RCC 7860 (cell line): ENCODE data around the gene ANKRD18B.
A peak's percentile ranks its signal among the peaks of the same experiment; 100 is the strongest.
"Not testable (repeated sequence)": the region's sequence is repeated elsewhere in the genome, so short reads cannot be mapped to it uniquely, and the experiment has no call there.

Source experiments
- DNase-seq: peaks from one replicate; pipeline ENCODE4 v3.0.0-alpha.2; 2015; ENCODE audit warnings: low spot score
- FAIRE-seq: peaks from 2 replicates; lab custom pipeline; 2012; peaks lifted over from hg19 to GRCh38; lab: Jason Lieb, UNC

The ANKRD18B gene

DNA sequence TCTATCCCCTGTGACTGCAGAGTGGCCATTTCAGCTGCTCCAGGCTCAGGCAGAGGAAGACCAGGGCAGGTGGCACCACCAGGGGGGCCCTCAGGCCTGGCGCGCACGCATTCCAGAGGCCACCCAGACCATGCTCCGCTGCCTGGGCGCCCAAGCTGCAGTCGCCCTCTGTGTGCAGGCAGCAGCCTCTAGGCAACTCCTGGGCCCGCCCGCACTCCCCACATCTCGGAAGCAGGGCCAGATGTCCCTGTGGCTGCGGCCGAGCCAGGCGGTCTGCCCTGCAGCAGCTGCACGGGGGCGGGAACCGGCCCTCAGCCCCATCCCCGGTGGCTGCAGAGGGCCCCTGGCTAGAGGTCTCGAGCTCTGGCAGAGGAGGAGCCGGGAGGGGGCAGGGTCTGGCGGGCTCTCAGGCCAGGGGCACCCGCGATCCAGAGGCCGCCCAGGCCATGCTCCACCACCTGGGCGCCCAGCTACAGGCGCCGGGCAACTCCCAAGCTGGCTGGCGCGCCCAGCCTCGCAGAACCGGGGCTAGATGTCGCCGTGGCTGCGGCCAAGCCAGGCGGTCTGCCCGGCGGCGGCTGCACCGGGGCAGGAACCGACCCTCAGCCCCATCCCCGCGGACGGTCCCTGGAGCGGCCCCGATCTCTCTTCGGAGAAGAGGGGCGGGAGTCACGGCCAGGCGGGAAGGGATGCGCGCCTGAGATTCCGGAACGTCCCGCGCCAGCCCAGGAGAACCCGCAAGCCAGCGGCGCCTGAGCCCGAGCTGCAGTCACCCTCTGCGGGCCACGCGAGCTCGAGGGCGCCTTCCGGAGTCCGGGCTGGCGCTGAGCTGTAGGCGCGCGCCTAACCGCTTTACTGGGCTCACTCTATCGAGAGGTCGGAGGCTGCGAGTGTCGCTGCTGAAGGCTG is at the start of gene ANKRD18B:
TSS of gene ANKRD18B (plus strand) at position 855 of the 909 bp plus-strand sequence. CDS start 239 bp downstream, outside the sequence.
- FAIRE-seq: not testable (repeated sequence)
- peak; percentile 57 for DNase-seq

DNA sequence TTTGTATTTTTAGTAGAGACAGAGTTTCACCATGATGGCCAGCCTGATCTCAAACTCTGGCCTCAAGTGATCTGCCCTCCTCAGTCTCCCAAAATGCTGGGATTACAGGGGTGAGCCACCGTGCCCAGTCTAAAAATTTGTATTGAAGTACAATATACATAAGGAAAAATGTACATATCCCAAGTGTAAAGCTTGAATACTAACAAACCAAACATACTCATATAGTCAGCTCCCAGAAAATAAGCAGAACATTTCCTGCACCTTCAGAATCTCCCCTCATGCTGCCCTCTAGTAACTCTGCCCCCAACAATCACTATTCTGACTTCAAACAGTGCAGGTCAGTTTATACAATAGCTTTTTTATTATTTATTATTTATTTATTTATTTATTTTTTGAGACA is 48.7 kb upstream of the ANKRD18B start:
- DNase-seq: no peak
- no peak for FAIRE-seq

DNA sequence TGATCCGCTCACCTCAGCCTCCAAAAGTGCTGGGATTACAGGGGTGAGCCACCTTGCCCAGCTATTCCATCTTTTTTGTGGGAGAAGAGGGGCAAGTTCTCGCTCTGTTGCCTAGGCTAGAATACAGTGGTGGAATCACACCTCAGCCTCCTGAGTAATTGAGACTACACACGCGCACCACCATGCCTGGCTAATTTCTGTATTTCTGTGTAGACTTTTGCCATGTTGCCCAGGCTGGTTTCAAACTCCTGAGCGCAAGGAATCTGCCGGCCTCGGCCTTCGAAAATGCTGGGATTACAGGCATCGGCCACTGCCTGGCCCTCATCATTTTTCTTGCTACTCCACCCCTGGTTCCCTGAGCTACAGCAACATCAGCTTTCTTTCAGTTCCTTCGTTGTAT is 47.5 kb upstream of the ANKRD18B start:
- DNase-seq (no peak), FAIRE-seq (no peak)

DNA sequence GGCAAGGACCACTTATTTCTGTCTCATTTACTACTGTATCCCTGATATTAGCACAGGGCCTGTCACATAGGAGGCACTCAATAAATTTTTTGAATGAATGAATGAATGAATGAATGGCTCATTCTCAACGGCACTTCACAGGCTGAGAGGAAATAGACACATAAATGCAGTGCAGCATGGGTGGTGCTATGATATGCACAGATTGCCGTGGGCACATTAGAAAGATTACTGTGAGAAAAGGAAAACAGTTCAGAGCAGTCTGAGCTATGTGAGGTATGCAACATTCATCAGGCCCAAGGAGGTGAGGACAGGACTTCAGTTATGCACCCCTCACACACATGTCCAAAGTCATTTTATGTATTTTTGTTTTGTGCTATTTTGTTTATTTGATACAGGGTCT is 43.9 kb upstream of the ANKRD18B start:
- FAIRE-seq: no peak

DNA sequence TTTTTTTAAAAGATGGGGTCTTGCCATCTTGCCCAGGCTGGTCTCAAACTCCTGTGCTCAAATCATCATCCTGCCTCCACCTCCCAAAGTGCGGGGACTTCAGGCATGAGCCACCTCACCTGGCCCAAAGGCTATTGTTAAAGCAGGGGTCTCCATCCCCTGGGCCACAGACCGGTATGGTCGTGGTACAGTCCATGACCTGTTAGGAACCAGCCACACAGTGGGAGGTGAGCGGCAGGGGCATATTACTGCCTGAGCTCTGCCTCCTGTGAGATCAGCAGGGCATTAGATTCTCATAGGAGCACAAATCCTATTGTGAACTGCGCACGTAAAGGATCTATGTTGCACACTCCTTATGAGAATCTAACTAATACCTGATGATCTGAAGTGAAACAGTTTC is 43.1 kb upstream of the ANKRD18B start:
- FAIRE-seq (no peak), DNase-seq (no peak)

More for the DNA sequence above, 43.9 kb upstream of the ANKRD18B start:
- no peak for DNase-seq

DNA sequence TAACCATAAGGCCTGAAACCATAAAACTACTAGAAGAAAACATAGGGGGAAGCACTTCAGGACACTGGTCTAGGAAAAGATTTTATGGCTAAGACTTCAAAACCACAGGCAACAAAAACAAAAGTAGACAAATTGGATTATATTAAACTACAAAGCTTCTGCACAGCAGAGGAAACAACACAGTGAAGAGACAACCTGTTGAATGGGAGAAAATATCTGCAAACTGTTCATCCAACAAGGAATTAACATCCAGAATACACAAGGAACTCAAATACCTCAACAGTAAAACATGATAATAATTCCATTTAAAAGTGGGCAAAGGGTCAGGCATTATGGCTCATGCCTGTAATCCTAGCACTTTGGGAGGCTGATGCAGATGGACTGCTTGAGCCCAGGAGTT is 38.7 kb upstream of the ANKRD18B start:
- not testable (repeated sequence) for DNase-seq, FAIRE-seq

DNA sequence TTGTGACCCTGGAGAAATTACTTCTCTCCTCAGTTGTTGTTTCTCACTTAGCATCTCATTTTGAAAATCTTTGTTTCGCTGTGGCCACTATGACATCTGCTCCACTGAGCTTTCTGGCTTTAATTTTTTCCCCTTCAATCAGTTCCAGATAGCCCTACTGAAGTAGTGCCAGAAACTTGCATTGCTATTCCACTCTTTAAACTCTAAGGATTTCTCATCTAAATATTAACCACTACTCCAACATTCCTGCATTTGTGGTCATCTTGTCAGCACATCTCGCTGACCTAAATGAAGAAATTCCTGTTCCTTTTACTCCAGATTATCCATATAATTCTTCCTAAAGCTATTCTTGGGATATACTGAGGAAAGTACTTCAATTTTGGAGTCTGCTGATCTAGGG is 35.0 kb upstream of the ANKRD18B start:
- peak; percentile 44 for DNase-seq
- FAIRE-seq: peak; percentile 87

DNA sequence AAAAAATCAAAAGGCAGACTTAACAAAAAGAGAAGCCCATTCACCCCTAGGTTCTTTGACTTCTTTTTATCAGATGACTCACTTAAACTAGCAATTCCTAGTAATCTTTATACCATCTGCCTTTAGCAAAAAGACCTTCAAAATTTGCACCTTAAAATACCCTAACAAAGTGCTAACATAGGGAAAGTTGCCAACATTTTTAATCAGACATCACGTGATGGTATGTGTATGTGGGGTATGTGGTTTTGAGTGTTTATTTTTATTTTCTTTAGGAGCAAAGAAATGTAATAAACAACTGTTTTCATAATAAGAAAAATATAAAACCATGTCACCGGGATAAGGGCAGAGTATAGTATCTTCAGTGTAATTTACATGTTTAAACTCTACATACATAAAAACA is 30.2 kb upstream of the ANKRD18B start:
- not testable (repeated sequence) for FAIRE-seq, DNase-seq

DNA sequence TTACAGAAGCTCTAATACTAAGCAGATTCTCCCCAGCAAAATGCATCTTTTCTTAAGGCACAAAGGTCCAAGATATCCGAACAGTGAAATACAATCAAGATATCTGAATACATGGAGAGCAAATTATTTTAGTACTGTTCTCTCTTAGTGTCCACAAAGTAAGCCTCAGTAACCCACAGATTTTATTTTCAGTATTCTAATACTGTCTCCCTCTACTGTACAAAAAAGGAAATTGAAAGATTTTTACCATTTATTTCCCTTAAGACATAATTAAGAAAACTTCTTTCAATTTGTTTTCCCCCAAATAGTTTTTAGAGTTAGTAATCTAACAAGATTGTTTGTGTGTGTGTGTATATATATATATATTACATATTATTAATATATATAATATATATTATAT is 25.7 kb upstream of the ANKRD18B start:
- peak; percentile 87 for FAIRE-seq
- DNase-seq: no peak

DNA sequence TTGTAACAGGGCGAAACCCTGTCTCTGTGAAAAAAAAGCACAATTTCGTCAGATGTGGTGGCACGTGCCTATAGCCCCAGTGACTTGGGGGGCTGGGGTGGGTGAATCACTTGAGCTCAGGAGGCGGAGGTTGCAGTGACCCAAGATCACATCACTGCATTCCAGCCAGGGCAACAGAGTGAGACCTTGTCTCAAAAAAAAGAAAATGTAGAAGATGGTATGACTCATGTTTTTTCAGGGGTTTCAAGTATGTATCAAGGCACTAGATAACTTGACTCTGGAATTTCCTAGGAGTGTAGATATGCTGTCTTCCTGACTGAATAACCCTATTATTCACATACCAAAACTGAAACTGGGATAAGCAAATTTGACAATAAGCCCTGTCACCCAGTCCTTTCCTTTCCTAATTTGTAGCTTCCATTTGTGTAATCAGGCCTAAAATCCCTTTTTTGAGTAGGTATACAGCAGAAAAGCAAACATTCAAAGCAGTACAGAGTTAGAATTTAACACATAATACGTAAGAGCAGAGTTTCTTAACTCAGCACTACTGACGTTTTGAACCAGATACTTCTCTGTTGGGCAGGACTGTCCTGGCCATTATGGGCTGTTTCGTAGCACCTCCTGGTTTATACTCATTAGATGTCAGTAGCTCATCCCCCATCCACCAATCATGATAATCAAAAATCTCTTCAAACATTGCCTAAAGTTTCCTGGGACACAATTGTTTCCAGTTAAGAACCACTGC is 17.3 kb upstream of the ANKRD18B start:
- FAIRE-seq (peak; percentile 96), DNase-seq (peak; percentile 99)

DNA sequence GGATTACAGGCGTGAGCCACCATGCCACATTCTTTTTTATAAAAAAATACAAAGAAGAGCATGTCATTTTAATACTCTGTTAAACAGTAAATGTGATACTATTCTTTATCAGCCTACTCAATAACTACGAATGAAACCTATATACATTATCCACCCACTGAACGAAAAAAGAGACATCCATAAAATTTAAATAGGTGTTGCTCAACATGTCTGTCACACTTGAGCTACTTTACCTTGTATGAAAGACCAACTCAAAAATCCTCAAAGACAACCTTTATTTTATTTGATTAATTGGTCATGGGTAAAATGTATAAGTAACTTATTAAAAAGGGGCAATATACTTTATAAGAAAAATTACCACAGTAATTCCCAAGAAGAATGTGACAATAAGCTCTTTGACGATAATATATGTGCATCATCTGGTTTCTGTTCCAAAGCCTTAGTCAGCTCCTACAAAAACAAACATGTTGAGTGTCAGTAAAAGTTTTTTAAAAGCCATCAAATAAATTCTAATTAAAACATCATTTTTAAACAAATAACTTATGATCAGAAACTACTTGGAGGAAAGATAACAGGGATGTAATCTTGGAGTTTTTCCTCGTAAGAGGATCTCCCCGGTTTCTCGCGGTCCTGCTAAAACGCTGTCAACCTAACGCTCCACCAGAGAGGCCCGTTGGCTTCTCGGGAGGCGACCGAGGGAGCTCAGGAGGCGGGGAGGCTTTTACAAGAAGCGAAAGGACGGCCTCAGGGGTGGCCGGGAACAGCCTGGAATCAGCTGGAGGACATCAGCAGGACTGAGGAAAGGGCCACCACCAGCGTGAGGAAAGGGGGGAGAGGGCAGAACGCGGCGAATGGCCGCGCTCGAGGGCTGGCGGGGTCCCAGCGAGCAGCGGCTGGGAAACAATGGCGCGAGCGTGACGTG is 13.5 kb upstream of the ANKRD18B start:
- peak; percentile 82 for FAIRE-seq
- peak; percentile 24 for DNase-seq

DNA sequence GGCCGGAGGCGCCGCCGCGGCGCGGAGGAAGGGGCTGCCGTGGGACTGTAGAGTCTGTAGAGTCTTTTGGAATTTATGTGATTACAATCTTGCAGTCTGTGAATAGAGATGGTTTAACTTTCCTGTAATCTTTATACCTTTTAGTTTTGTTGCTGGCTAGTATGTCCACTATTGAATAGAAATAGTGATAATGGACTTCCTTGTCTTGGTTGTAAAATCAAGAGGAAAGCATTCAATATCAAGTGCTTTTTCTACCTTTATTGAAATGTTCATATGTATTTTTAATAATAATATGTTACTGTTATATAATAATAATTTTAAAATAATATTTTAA is 12.9 kb upstream of the ANKRD18B start:
- FAIRE-seq: peak; percentile 51
- DNase-seq: not testable (repeated sequence)

DNA sequence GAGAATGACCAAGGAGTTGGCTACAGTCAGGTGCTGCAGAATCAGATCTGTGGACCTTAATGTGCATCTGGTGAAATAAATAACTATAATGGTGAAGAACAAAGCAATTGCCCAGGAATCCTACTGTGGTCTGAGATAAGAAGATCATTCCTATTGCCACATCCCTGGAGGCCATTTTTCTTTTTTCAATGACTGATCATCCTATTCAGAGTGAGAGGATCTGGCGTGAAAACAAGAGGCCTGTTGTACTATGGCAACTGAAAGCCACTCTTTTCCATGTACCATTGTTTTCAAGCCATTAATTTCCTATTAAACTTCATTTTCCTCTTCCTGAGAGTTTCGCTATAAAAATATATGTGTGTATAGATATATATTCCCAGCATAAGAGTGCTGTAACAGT is 11.5 kb upstream of the ANKRD18B start:
- not testable (repeated sequence) for FAIRE-seq

DNA sequence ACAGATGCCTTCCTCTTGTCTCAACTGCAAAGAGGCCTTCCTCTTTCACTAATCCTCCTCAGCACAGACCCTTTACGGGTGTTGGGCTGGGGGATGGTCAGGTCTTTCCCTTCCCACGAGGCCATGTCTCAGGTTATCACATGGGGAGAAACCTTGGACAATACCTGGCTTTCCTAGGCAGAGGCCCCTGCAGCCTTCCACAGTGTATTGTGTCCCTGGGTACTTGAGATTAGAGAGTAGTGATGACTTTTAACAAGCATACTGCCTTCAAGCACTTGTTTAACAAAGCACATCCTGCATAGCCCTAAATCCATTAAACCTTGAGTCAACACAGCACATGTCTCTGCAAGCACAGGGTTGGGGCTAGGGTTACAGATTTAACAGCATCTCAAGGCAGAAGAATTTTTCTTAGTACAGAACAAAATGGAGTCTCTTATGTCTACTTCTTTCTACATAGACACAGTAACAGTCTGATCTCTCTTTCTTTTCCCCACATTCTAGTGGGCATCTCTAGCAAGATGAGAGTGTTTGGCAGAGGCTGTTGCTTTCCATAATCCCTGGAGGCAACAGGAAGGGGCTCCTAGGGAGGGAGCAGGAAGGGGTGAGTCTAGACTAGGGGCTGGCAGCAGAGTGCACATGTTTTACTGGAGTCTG is 8.6 kb upstream of the ANKRD18B start:
- FAIRE-seq, DNase-seq: not testable (repeated sequence)

More for the DNA sequence above, 11.5 kb upstream of the ANKRD18B start:
- DNase-seq: not testable (repeated sequence)

DNA sequence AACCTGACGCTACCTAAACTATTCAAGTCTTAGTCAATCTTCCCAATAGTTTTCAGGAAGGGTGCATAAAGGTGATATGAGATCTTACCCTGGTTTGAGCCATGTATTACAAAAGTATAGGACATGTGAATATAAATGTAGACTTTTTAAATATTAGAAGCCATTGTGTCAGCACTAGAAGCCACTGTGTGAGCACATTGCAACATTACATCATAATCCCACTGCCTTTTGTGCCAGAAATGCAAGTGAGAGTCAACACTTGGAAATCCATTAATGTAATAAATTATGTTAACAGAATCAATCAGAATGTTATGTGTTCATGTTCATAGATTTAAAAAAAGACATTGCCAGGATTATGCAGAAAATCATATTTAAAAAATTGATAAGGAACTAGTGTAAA is 7.7 kb upstream of the ANKRD18B start:
- FAIRE-seq, DNase-seq: not testable (repeated sequence)

DNA sequence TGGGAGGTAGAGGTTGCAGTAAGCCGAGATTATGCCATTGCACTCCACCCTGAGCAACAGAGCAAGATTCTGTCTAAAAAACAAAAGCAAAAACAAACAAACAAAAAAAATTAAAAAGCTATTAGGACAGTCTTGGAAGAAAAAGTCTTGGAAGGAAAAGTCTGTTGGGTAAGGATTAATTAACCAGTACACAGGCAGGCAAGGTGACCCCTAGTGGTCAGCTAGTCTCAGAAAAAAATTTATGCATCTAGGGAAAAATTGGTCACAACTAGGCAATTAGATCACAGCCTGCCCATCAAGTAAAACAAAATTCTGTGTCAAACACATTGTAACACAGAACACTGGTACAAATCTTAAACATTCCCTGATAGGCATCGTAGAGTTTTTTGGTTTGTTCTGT is 6.7 kb upstream of the ANKRD18B start:
- FAIRE-seq (peak; percentile 64), DNase-seq (peak; percentile 35)

DNA sequence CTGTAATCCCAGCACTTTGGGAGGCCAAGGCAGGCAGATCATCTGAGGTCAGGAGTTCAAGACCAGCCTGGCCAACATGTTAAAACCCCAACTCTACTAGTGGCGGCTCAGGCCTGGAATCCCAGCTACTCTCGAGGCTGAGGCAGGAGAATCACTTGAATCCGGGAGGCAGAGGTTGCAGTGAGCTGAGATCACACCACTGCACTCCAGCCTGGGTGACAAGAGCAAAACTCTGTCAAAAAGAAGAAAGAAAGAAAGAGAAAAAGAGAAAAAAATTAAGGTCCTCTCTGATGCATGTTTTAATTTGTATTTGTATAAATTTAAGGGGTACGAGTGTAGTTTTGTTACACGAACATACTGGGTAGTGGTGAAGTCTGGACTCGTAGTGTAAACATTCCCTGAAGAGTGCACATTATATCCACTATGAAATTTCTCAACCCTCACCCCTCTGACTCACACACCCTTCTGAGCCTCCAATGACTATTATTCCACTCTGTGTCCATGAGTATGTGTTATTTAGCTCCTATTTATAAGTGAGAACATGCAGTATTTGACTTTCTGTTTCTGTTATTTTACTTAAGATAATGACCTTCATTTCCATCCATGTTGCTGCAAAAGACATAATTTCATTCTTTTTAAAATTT is 6.0 kb upstream of the ANKRD18B start:
- FAIRE-seq, DNase-seq: not testable (repeated sequence)

DNA sequence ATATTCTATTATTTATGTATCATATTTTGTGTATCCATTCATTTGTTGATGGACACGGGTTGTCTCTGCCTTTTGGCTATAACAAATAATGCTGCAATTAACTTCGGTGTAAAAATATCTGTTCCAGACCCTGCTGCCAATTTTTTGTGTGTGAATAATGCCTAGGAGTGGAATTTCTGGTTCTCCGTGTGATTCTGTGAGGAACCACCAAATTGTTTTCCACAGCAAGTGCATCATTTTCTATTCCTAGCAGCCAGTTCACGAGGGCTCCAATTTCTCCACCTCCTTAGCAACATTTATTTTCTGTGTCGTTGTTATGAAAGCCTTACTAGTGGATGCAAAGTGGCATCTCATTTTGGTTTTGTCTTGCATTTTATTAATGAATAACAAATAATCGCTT is 2.2 kb upstream of the ANKRD18B start:
- DNase-seq, FAIRE-seq: not testable (repeated sequence)

DNA sequence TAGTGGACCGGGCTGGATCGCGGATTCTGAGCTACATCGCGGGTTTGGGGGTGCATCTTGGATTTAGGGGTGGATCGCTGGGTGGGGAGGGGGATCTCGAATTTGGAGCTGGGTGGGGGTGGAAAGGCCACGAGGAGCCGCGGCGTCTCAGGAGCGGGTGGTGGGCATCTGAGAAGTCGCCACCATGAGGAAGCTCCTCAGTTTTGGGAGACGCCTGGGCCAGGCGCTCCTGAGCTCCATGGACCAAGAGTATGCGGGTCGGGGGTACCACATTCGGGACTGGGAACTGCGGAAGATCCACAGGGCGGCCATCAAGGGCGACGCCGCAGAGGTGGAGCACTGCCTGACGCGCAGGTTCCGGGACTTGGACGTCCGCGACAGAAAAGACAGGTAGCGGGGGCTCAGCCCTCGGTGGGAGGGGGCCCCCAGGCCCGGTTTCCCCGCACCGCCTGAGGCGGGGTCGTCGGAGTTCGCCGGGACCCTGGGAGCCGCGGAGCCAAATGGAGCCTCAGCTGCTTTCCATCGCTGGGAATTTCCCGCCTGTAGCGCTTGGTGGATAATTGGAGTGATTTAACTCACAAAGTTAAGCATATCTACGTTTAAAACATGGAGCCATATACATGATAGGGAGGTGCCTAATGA is 376 bp downstream of the ANKRD18B start:
- FAIRE-seq (no peak), DNase-seq (no peak)
